ENCODE data around the gene SEL1L.
A peak's percentile ranks its signal among the peaks of the same experiment; 100 is the strongest.
"Not testable (repeated sequence)": the region's sequence is repeated elsewhere in the genome, so short reads cannot be mapped to it uniquely, and the experiment has no call there.

Gene SEL1L

DNA sequence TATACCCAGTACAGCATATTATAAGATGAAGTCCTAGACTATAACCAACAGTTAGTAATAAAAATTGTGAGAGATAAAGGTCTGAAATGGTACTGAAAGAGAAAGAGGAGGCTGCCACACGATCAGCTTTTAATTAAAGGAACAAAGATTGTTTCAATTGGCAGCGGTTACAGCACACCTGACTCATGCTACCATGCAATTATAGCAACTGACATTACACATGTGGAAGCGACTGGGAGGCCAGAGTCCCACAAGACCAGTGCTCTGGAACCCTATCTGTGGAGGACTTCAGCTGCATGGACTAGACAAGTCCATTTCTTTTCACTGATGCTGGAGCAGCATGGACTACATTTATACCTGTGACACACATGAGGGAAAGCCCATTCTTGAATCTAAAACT is 55.2 kb downstream of the SEL1L start:
- DNase-seq (ENCODE audit: low spot score in 2 of 2): no peak
- Histone ChIP-seq H3K4me3 (no peak overlapping the region), H3K27me3 (ENCODE audit: low read depth) (no peaks in the 10 kb centered on the region), H3K9me3 (no peaks in the 10 kb centered on the region), H3K4me1 (peaks cover 4% of the 10 kb centered on the region; the same call in 1 of the 2 replicates), H3K36me3 (replicated peaks) (peaks cover 34% of the 10 kb centered on the region)
- in situ Hi-C loops (cut with MboI; ENCODE audit: low sequenced_read_pairs): no loop called here

DNA sequence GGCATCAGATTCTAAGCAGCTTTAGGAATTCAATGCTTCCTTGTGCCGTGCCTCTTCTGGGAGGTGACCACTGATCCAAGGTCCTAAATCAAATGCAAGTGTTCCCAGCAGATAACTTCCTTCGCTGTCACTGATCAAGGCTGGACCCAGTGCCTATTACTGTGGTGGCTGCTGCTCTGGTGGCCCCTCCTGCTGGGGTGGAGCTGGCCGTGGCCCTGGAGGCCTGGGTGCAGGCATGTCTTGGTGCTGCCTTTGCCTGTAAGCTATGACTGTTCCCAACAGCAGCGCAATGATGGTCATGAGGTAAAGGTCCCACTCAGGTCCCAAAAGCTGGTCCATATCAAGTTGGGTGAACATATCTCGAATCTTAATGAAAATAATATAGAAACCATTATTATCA is 56.8 kb downstream of the SEL1L start:
- Histone ChIP-seq H3K4me3 (no peak overlapping the region), H3K36me3 (replicated peaks) (peaks cover 30% of the 10 kb centered on the region), H3K27me3 (ENCODE audit: low read depth) (no peaks in the 10 kb centered on the region), H3K4me1 (no peaks in the 10 kb centered on the region), H3K9me3 (no peaks in the 10 kb centered on the region)
- in situ Hi-C loops (cut with MboI; ENCODE audit: low sequenced_read_pairs): no loop called here
- no peak for DNase-seq (ENCODE audit: low spot score in 2 of 2)

DNA sequence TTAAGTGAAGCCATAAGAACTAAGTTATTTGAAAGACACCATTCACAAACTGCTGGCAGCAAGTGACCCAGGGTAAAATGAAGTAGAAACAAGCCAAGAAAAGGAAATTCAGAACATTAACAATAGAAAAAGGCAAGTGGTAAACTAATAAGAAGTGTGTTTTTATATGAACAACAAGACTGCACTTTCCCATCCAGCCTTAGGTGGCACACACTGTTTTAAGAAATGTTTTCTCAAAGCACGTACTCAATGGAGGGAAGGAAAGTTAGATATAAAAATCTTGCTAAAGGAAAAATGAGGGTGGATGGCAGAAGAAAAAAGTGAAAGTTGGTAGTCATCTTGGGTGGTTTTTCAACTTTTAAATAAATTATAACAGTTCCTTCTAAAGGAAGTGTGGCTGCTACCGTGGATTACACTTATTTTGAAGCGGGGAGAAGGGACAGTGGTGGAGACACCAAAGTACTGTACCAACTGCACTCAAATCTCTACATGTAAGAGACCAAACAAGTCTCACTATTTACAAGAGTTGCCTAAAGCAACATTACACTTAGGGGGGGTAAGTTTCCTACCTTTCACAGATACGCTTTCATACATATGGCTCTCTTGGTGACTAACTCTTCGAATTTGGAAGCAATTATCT is 58.8 kb downstream of the SEL1L start:
- Histone ChIP-seq H3K36me3 (replicated peaks) (peaks cover 27% of the 10 kb centered on the region), H3K9me3 (no peaks in the 10 kb centered on the region), H3K4me1 (no peaks in the 10 kb centered on the region), H3K4me3 (no peak overlapping the region), H3K27me3 (ENCODE audit: low read depth) (no peaks in the 10 kb centered on the region)
- in situ Hi-C loops (cut with MboI; ENCODE audit: low sequenced_read_pairs): no loop called here
- no peak for DNase-seq (ENCODE audit: low spot score in 2 of 2)

DNA sequence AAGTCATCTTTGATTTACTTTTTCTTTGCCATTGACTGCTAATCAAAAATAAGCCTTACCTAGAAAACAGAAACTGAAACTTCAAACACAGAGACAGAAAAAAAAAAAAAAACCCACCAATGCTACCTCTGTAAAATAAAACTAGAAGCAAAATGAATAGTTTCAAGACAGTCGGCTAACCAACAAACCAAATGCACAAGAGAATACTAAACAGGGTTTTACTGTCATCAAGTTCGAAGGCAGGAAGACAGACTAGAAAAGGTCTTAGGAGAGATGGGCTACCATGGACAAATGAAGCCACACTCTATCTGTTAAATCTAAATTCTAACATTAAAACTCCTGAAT is 59.5 kb downstream of the SEL1L start:
- H3K4me1 ChIP-seq: no peaks in the 10 kb centered on the region
- no peaks in the 10 kb centered on the region for H3K27me3 ChIP-seq (ENCODE audit: low read depth)
- in situ Hi-C loops (cut with MboI; ENCODE audit: low sequenced_read_pairs): no loop called here
- DNase-seq (ENCODE audit: low spot score in 2 of 2): no peak
- no peaks in the 10 kb centered on the region for H3K9me3 ChIP-seq
- no peak overlapping the region for H3K4me3 ChIP-seq
- peaks cover 27% of the 10 kb centered on the region for H3K36me3 ChIP-seq (replicated peaks)

DNA sequence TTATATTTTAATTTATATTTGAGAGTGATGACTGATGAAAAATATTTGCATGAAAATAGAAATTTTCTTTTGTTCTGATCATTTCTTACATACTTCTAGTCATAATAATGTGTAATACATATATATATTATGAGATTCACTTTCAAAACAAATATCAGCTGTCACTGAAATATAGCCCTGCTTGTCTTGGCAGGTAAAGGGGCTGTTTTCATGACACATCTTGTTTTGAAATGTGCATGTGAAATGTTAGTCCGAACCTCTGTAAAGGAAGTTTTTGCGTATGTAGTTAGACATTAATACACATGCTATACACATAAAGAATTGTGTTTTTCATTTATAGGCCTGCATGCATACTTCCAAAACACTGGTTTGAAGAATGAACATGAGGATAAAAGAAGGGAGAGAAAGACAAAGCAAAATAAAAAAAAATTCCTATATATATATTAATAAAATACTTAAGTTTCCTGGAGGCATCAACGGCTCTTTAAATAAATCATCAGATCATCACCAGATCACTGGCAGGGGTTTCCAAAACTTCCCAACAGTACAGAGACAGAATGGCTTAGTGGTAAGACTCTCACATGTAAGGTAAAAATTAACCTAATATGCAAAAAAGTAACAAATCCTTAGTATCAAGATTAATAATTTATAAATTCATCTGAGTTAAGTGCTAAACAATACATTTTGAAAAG is 60.1 kb downstream of the SEL1L start:
- no peak for DNase-seq (ENCODE audit: low spot score in 2 of 2)
- no peaks in the 10 kb centered on the region for H3K4me1 ChIP-seq
- no peaks in the 10 kb centered on the region for H3K27me3 ChIP-seq (ENCODE audit: low read depth)
- no peaks in the 10 kb centered on the region for H3K9me3 ChIP-seq
- H3K36me3 ChIP-seq (replicated peaks): peaks cover 22% of the 10 kb centered on the region
- in situ Hi-C loops (cut with MboI; ENCODE audit: low sequenced_read_pairs): no loop called here
- H3K4me3 ChIP-seq: no peak overlapping the region

DNA sequence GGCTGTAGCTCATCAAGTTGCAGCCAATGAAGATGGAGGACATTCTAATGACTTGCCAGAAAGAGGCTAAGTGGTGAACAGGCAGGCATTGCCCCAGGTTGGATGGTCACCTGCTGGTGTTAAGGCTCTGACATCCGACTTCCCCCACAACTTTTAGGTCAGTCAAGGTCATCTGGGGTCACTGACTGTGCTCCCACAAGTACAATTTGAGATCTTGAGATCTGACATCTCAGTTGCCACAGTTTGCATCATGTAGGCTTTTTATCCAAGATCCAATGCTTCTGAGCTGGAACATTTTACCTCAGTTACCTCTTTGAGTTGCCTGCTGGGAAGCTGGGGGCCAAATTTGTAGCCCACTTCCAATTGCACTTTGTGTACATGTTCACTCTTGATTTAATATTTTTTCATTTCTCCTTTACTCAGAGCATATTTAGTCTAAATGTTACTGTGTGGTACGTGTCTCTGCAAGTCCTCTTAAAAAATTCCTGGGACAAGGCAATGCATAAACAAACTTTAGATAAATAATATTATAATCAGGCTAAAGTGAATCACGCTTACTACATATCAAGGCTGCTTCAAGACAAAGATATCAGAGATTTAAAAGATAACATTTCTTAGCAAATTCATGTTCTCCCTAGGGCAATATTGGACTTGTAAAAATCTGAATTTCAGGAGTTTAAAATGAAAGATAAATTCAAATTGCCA is 61.4 kb downstream of the SEL1L start:
- no peak overlapping the region for H3K4me3 ChIP-seq
- H3K9me3 ChIP-seq: no peaks in the 10 kb centered on the region
- H3K4me1 ChIP-seq: no peaks in the 10 kb centered on the region
- no peaks in the 10 kb centered on the region for H3K27me3 ChIP-seq (ENCODE audit: low read depth)
- peaks cover 10% of the 10 kb centered on the region for H3K36me3 ChIP-seq (replicated peaks)
- DNase-seq (ENCODE audit: low spot score in 2 of 2): no peak
- in situ Hi-C loops (cut with MboI; ENCODE audit: low sequenced_read_pairs): no loop called here

DNA sequence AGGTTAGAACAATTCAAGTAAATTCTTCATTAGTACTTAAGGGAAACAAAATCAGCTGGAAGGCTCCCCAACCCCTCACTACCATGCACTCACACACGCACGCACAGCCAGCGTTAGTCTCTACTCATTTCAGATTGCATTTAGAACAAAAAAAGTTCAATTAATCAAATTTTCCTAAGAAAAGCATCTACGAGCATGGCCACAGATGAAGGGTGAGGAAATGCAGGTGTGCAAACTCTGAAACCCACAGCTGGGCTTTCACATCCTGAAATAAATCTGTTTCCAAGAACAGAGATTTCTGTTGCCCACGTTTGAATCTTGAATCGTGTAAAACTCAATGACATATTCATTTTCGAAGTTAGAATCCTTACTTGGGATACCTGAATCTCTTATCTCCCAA is 62.6 kb downstream of the SEL1L start:
- no peaks in the 10 kb centered on the region for H3K27me3 ChIP-seq (ENCODE audit: low read depth)
- no peaks in the 10 kb centered on the region for H3K9me3 ChIP-seq
- no peak overlapping the region for H3K4me3 ChIP-seq
- no peak for DNase-seq (ENCODE audit: low spot score in 2 of 2)
- H3K4me1 ChIP-seq: no peaks in the 10 kb centered on the region
- in situ Hi-C loops (cut with MboI; ENCODE audit: low sequenced_read_pairs): no loop called here
- peaks cover 8% of the 10 kb centered on the region for H3K36me3 ChIP-seq (replicated peaks)

DNA sequence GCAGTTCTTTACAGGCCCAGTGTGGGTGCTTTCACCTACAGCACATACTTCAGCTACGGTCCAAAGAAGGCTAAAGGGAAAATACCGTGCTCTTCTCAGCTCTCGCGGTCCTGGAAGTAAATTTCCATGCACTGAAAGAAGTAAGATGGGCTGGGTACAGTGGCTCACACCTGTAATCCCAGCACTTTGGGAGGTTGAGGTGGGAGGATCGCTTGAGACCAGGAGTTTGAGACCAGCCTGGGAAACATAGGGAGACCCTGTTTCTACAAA is 63.2 kb downstream of the SEL1L start:
- H3K27me3 ChIP-seq (ENCODE audit: low read depth); DNase-seq (ENCODE audit: low spot score in 2 of 2); H3K36me3 ChIP-seq (replicated peaks); H3K4me1 ChIP-seq; H3K9me3 ChIP-seq; H3K4me3 ChIP-seq; in situ Hi-C loops (cut with MboI; ENCODE audit: low sequenced_read_pairs): not testable (repeated sequence)

DNA sequence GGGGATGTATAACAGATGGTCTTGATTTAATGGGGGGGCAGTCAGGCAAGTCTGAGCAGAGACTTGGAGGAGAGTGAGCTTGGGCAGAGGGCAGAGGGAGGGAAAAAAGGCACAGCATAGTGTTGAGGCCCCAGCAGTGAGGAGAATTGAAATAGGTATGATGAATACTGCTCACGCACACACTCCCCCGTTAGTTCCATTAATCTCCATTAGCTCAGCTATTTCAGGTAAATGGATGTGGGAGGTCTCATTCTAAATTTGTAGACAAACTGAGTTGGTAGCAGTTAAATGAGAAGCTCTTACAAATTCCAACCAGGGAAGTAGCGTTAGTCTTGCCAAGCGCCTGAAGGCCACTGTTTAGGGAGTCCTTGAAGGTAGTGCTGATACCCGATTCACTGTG is 66.8 kb downstream of the SEL1L start:
- Histone ChIP-seq H3K4me3 (no peak overlapping the region), H3K9me3 (no peaks in the 10 kb centered on the region; the same call in 1 of the 2 replicates), H3K4me1 (peaks cover 4% of the 10 kb centered on the region; the same call in 1 of the 2 replicates), H3K27me3 (ENCODE audit: low read depth) (no peaks in the 10 kb centered on the region), H3K36me3 (replicated peaks) (no peaks in the 10 kb centered on the region)
- DNase-seq (ENCODE audit: low spot score in 2 of 2): no peak
- in situ Hi-C loops (cut with MboI; ENCODE audit: low sequenced_read_pairs): loop anchor here (10.0 kb wide), 1 partner anchor 472 kb away; no protein-coding TSS in a partner anchor

DNA sequence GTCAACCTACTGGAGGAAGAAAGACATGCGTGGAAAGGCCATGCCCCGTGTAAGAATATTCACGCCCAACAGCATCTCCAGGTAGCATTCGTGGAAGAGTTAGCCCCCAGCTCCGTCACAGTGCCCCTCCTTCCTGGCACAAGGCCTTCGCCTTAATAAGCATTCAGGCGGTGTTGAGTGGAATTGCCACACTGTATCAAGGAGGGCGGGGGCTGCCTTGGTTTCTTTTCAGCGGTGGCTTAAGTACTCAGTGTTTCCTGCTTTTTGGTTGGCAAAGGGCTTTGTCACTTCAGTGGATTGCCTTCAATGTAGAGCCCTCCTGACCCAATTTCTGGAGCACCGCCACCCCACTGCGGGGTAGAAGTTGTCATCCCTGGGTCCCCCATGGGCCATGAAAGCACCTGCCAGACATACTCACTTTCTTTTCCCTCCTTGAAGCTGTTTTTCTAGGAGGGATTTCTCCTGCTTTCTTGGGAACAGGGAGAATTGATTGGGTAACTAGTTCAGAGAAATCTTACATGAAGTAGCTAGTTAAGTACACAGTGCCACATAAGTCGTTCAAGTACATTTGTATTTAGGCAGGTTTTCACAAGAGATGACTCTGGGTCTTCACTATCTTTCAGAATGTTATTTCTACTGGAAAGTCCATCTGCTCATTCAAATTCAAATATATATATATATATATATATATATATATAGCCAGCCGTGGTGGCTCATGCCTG is 68.0 kb downstream of the SEL1L start:
- no peaks in the 10 kb centered on the region for H3K27me3 ChIP-seq (ENCODE audit: low read depth)
- no peaks in the 10 kb centered on the region; the same call in 1 of the 2 replicates for H3K9me3 ChIP-seq
- DNase-seq (ENCODE audit: low spot score in 2 of 2): no peak
- H3K4me1 ChIP-seq: peaks cover 4% of the 10 kb centered on the region; the same call in 1 of the 2 replicates
- no peak overlapping the region for H3K4me3 ChIP-seq
- in situ Hi-C loops (cut with MboI; ENCODE audit: low sequenced_read_pairs): loop anchor here (10.0 kb wide), 1 partner anchor 471 kb away; no protein-coding TSS in a partner anchor
- H3K36me3 ChIP-seq (replicated peaks): no peaks in the 10 kb centered on the region

DNA sequence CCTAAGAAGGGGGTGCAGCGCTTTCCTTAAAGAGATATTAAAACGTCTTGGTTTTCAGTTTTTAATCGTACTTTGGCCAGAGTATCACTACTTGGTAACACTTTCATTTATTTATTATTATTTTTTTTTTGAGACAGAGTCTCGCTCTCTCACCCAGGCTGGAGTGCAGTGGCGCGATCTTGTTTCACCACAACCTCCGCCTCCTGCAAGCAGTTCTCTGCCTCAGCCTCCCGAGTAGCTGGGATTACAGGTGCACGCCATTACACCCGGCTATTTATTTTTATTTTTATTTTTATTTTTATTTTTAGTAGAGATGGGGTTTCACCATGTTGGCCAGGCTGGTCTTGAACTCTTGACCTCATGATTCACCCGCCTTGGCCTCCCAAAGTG is 68.7 kb downstream of the SEL1L start:
- in situ Hi-C loops (cut with MboI; ENCODE audit: low sequenced_read_pairs): loop anchor here (10.0 kb wide), 1 partner anchor 470 kb away; no protein-coding TSS in a partner anchor
- DNase-seq (ENCODE audit: low spot score in 2 of 2); H3K27me3 ChIP-seq (ENCODE audit: low read depth); H3K4me1 ChIP-seq; H3K36me3 ChIP-seq (replicated peaks); H3K9me3 ChIP-seq; H3K4me3 ChIP-seq: not testable (repeated sequence)

DNA sequence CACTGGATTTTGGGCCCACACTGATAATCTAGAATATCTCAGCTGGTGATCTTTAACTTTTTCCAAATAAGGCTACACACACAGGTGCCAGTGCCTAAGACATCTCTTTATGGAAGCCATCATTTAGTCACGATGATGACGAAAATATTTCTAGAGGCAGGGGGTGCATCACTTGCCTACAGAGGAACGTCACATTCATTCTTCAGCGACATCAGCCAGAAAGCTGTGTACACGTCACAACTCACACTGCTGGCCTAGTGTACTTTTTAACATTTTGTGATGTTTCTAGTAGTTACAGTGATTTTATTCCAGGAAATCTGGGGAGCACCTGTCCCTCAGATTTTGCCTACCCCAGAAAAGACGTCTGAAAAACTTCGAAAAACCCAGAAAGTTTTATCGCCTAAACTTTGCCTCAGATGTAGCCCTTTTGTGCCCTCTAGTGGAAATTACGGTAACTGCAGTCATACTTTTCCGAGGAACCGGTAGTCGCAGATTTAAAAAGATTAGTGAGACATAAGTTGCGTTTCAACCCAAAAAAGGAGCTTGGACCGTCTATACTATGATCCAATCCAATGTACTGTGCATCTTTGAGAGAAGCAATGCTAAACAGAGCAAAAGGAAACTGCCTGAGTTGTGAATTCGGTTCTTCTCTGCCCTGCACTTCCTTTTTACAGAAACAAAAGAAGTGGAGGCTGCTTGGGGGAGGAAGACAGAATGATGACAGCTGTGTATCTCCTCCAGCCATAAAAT is 69.2 kb downstream of the SEL1L start:
- in situ Hi-C loops (cut with MboI; ENCODE audit: low sequenced_read_pairs): loop anchor here (10.0 kb wide), 1 partner anchor 470 kb away; no protein-coding TSS in a partner anchor
- H3K9me3 ChIP-seq: no peaks in the 10 kb centered on the region; the same call in 1 of the 2 replicates
- no peaks in the 10 kb centered on the region for H3K27me3 ChIP-seq (ENCODE audit: low read depth)
- H3K36me3 ChIP-seq (replicated peaks): no peaks in the 10 kb centered on the region
- peak; percentile 54 to 75 for DNase-seq (ENCODE audit: low spot score in 2 of 2)
- H3K4me3 ChIP-seq: peak overlapping the region; percentile 23
- peaks cover 4% of the 10 kb centered on the region; the same call in 1 of the 2 replicates for H3K4me1 ChIP-seq

DNA sequence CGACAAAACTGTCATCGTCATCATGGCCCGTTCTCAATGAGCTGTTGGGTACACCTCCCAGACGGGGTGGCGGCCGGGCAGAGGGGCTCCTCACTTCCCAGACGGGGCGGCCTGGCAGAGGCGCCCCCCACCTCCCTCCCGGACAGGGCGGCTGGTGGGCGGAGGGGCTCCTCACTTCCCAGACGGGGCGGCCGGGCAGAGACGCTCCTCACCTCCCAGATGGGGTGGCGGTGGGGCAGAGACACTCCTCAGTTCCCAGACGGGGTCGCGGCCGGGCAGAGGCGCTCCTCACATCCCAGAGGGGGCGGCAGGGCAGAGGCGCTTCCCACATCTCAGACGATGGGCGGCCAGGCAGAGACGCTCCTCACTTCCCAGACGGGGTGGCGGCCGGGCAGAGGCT is 71.3 kb downstream of the SEL1L start:
- not testable (repeated sequence) for H3K27me3 ChIP-seq (ENCODE audit: low read depth); H3K4me1 ChIP-seq; H3K4me3 ChIP-seq; H3K36me3 ChIP-seq (replicated peaks); DNase-seq (ENCODE audit: low spot score in 2 of 2); H3K9me3 ChIP-seq
- in situ Hi-C loops (cut with MboI; ENCODE audit: low sequenced_read_pairs): loop anchor here (10.0 kb wide), 1 partner anchor 468 kb away; no protein-coding TSS in a partner anchor

Data from HAP-1 (cell line).